HCT116 (cell line): Measurements from ENCODE around the gene MYO1B. TPM values are rescaled to one million over a fixed set of nuclear protein-coding genes. Genes with fewer than 3 reads are reported as not detected.

ENCODE experiments used
- ATAC-seq: fragments of 200-7000 bp; cut with Tn5 transposase; 2 replicates; pipeline ENCODE4 v1.9.1; 2020; ENCODE audit warnings: mild to moderate bottlenecking, moderate library complexity
- BruUV-seq: library from RNA; stranded (reverse); fragments of 400-500 nt; replicated peaks from 2 replicates; lab custom pipeline; 2021; lab: Mats Ljungman, UMichigan
- CTCF ChIA-PET: fragments of 300-600 bp; sonication (Branson Sonifier 250); formaldehyde crosslinking; loops from one replicate; lab custom pipeline; 2021; ENCODE audit warnings: antibody characterized with exemption; lab: Charles Lee
- POLR2A ChIA-PET: fragments of 300-600, 350-600 bp; sonication (Branson Sonifier 250); formaldehyde crosslinking; loops from one replicate; lab custom pipeline; 2021; ENCODE audit warnings: antibody characterized with exemption; lab: Charles Lee
- RAD21 ChIA-PET, 2 experiments: fragments of 300-600 bp; sonication (Branson Sonifier 250); formaldehyde crosslinking; loops; one replicate each; lab custom pipeline; 2023; ENCODE audit warnings: low total read pairs in 2 of 2; ENCODE audit not compliant: uncharacterized antibody in 2 of 2, unreplicated experiment in 2 of 2, low non-redundant PET in 1 of 2; lab: Charles Lee
- DNase-seq: peaks from one replicate; pipeline ENCODE4 v3.0.0-alpha.2; 2010; ENCODE audit warnings: low read depth, low spot score
- H2AFZ ChIP-seq: fragments of 200-600 bp; shearing (Covaris generic), sonication (generic); 2 replicates; pipeline ENCODE4 v1.6.1; 2017; ENCODE audit warnings: low read depth, mixed run types, mixed read lengths, antibody characterized with exemption, low read length; ENCODE audit not compliant: poor library complexity, severe bottlenecking
- H3K27ac ChIP-seq: 2 replicates; pipeline ENCODE4 v1.5.1; 2012; ENCODE audit warnings: low read depth, low read length
- H3K27me3 ChIP-seq: fragments of 200-600 bp; sonication (generic); 2 replicates; pipeline ENCODE4 v1.6.1; 2016; ENCODE audit warnings: mixed run types, low read length, mixed read lengths; ENCODE audit not compliant: insufficient read depth
- H3K36me3 ChIP-seq, 2 experiments: fragments of 200-500 bp in 1 of 2; fragments of 200-600 bp in 1 of 2; sonication (Bioruptor generic) in 1 of 2; sonication (generic) in 1 of 2; 2 replicates each; pipeline versions ENCODE4 v1.5.1 to v1.6.1; 2014 to 2016; ENCODE audit warnings: low read length in 2 of 2, inconsistent platforms in 1 of 2, mixed read lengths in 1 of 2, mixed run types in 1 of 2; ENCODE audit not compliant: insufficient read depth in 2 of 2, control insufficient read depth in 1 of 2
- H3K4me1 ChIP-seq, 2 experiments: fragments of 200-600 bp in 1 of 2; sonication (generic) in 1 of 2; 2 replicates each; pipeline versions ENCODE4 v1.5.1 to v1.6.1; 2012 to 2017; ENCODE audit warnings: low read length in 2 of 2, inconsistent platforms in 1 of 2, mild to moderate bottlenecking in 1 of 2, mixed read lengths in 1 of 2, mixed run types in 1 of 2, moderate library complexity in 1 of 2; ENCODE audit not compliant: insufficient read depth in 2 of 2, control insufficient read depth in 1 of 2
- H3K4me2 ChIP-seq: fragments of 200-600 bp; sonication (generic); 2 replicates; pipeline ENCODE4 v1.6.1; 2017; ENCODE audit warnings: mixed run types, low read length, mixed read lengths
- H3K4me3 ChIP-seq, 2 experiments: fragments of 200-600 bp in 1 of 2; sonication (generic) in 1 of 2; replicated peaks in 1 of 2; 2 replicates each; pipeline ENCODE4 v1.5.1; 2011 to 2016; ENCODE audit warnings: low read length in 2 of 2, control low read depth in 1 of 2, low read depth in 1 of 2, mild to moderate bottlenecking in 1 of 2, mixed read lengths in 1 of 2, mixed run types in 1 of 2
- H3K79me2 ChIP-seq: fragments of 200-600 bp; sonication (generic); 2 replicates; pipeline ENCODE4 v1.6.1; 2017; ENCODE audit warnings: mild to moderate bottlenecking, mixed run types, low read length, moderate library complexity, mixed read lengths; ENCODE audit not compliant: insufficient read depth
- H3K9ac ChIP-seq: fragments of 200-600 bp; sonication (generic); 2 replicates; pipeline ENCODE4 v1.6.1; 2016; ENCODE audit warnings: low read length, mixed read lengths
- H3K9me2 ChIP-seq: fragments of 200-600 bp; sonication (generic), shearing (Covaris generic); 2 replicates; pipeline ENCODE4 v1.6.1; 2017; ENCODE audit warnings: mixed run types, mild to moderate bottlenecking, moderate library complexity; ENCODE audit not compliant: insufficient read depth
- H3K9me3 ChIP-seq, 2 experiments: fragments of 200-500 bp in 1 of 2; fragments of 200-600 bp in 1 of 2; sonication (Bioruptor generic) in 1 of 2; sonication (generic) in 1 of 2; 2 replicates each; pipeline ENCODE4 v1.6.1; 2014 to 2017; ENCODE audit warnings: low read length in 2 of 2, mixed read lengths in 2 of 2, inconsistent platforms in 1 of 2, low read depth in 1 of 2, mild to moderate bottlenecking in 1 of 2, mixed run types in 1 of 2, moderate library complexity in 1 of 2; ENCODE audit not compliant: control insufficient read depth in 1 of 2, insufficient read depth in 1 of 2
- H4K20me1 ChIP-seq: fragments of 200-600 bp; sonication (generic), shearing (Covaris generic); 2 replicates; pipeline ENCODE4 v1.6.1; 2017; ENCODE audit warnings: mixed run types, mild to moderate bottlenecking, moderate library complexity; ENCODE audit not compliant: insufficient read depth
- CBX3 ChIP-seq: IDR thresholded peaks from 2 replicates; pipeline ENCODE4 v1.6.1; 2012; ENCODE audit warnings: low read depth
- CTCF ChIP-seq, 3 experiments: fragments of 200-600 bp in 1 of 3; sonication (generic) in 1 of 3; IDR thresholded peaks in 2 of 3; conservative IDR thresholded peaks in 1 of 3; 2 replicates each; pipeline ENCODE4 v1.5.1; 2012 to 2017; ENCODE audit warnings: low read depth in 2 of 3, low read length in 2 of 3, antibody characterized with exemption in 1 of 3, borderline replicate concordance in 1 of 3, control low read depth in 1 of 3, mild to moderate bottlenecking in 1 of 3, mixed read lengths in 1 of 3, mixed run types in 1 of 3, moderate library complexity in 1 of 3; ENCODE audit not compliant: insufficient read depth in 1 of 3
- EZH2phosphoT487 ChIP-seq: fragments of 200-600 bp; IDR thresholded peaks from 2 replicates; pipeline ENCODE4 v1.6.1; 2018; ENCODE audit warnings: antibody characterized with exemption, borderline replicate concordance
- FOSL1 ChIP-seq: IDR thresholded peaks from 2 replicates; pipeline ENCODE4 v1.6.1; 2012; ENCODE audit warnings: low read depth
- JUND ChIP-seq: IDR thresholded peaks from 2 replicates; pipeline ENCODE4 v1.6.1; 2012
- MAX ChIP-seq: IDR thresholded peaks from 2 replicates; pipeline ENCODE4 v1.6.1; 2012
- POLR2A ChIP-seq: IDR thresholded peaks from 2 replicates; pipeline ENCODE4 v1.7.0; 2011; ENCODE audit warnings: borderline replicate concordance; ENCODE audit not compliant: insufficient read depth, insufficient read length; ENCODE audit errors: extremely low read depth
- RAD21 ChIP-seq: IDR thresholded peaks from 2 replicates; pipeline ENCODE4 v1.6.1; 2012; ENCODE audit warnings: low read depth, mild to moderate bottlenecking
- REST ChIP-seq: IDR thresholded peaks from 2 replicates; pipeline ENCODE4 v1.6.1; 2012; ENCODE audit warnings: low read depth
- SP1 ChIP-seq: IDR thresholded peaks from 2 replicates; pipeline ENCODE4 v1.6.1; 2012; ENCODE audit warnings: low read depth
- SRF ChIP-seq: IDR thresholded peaks from 2 replicates; pipeline ENCODE4 v1.6.1; 2012; ENCODE audit warnings: low read depth
- TCF7L2 ChIP-seq: IDR thresholded peaks from 2 replicates; pipeline ENCODE4 v1.7.0; 2011; ENCODE audit warnings: borderline replicate concordance, inconsistent platforms; ENCODE audit not compliant: insufficient read depth, insufficient read length; ENCODE audit errors: extremely low read depth
- YY1 ChIP-seq: IDR thresholded peaks from 2 replicates; pipeline ENCODE4 v1.6.1; 2011; ENCODE audit warnings: low read length, low read depth, moderate library complexity, mild to moderate bottlenecking; ENCODE audit not compliant: insufficient replicate concordance; ENCODE audit errors: extremely low read depth
- ZBTB33 ChIP-seq: IDR thresholded peaks from 2 replicates; pipeline ENCODE4 v1.6.1; 2011; ENCODE audit warnings: mild to moderate bottlenecking, low read length, moderate library complexity; ENCODE audit not compliant: insufficient replicate concordance; ENCODE audit errors: extremely low read depth
- ZFX ChIP-seq: fragments of 450-650 bp; IDR thresholded peaks from 2 replicates; pipeline ENCODE4 v1.6.1; 2017
- ZNF274 ChIP-seq: fragments of 200-500 bp; sonication (Bioruptor generic); IDR thresholded peaks from 2 replicates; pipeline ENCODE4 v1.6.1; 2014; ENCODE audit warnings: mild to moderate bottlenecking, low read depth, low read length, inconsistent platforms
- intact Hi-C: fragments of 100-400 bp; cut with micrococcal nuclease; formaldehyde crosslinking; loops from 2 replicates; pipeline ENCODE4 v1.10.0; 2022
- total RNA-seq: library from RNA; stranded (reverse); gene quantifications from one replicate; pipeline ENCODE4 v1.2.1, GENCODE V29; 2021; ENCODE audit not compliant: unreplicated experiment

Gene MYO1B
- total RNA-seq, 1 experiment from 2014 or later: 51.7 TPM

- H3K9ac ChIP-seq: no peak overlapping the region
- intact Hi-C loops: no loop called here
- peaks cover 10 to 27% of the 10 kb centered on the region in 2 experiments; a peak in 3 of 4 replicates for H3K4me1 ChIP-seq
- H3K36me3 ChIP-seq: no peaks in the 10 kb centered on the region
- H3K9me3 ChIP-seq: no peaks in the 10 kb centered on the region
- ATAC-seq (no peak), DNase-seq (no peak)
- H2AFZ ChIP-seq: no peak overlapping the region
- no peaks in the 10 kb centered on the region for H3K27me3 ChIP-seq
- RAD21 ChIA-PET: no interaction called here
- TF ChIP-seq SRF (no peak), ZFX (no peak), EZH2phosphoT487 (no peak), POLR2A (no peak), MAX (no peak), FOSL1 (no peak), CBX3 (no peak), REST (no peak), JUND (no peak), YY1 (no peak), ZNF274 (no peak), CTCF (IDR thresholded peaks at IDR 0.05 in 2 of 3, conservative IDR thresholded peaks at IDR 0.05 in 1 of 3; ENCODE audit: borderline replicate concordance in 1 of 3, insufficient read depth in 1 of 3, low read depth in 2 of 3, low read length in 2 of 3) (no peak), TCF7L2 (no peak), RAD21 (no peak), SP1 (no peak), ZBTB33 (no peak)
- BruUV-seq: no TSS peak
- no peak overlapping the region for H3K4me3 ChIP-seq
- H3K79me2 ChIP-seq: no peaks in the 10 kb centered on the region
- POLR2A ChIA-PET: no interaction called here
- H3K4me2 ChIP-seq: no peak overlapping the region
- H3K9me2 ChIP-seq: no peaks in the 10 kb centered on the region
- no peak overlapping the region for H3K27ac ChIP-seq
- H4K20me1 ChIP-seq: no peaks in the 10 kb centered on the region
- CTCF ChIA-PET: no interaction called here
Observed at GRCh38 chr2:191221666-191222065, 23.5 kb upstream of the MYO1B start.
